HG03066 (cell line): Measurements from ENCODE around the gene RAE1.
"Not testable (repeated sequence)": the region's sequence is repeated elsewhere in the genome, so short reads cannot be mapped to it uniquely, and the experiment has no call there.

Experiments
- ATAC-seq: cut with Tn5 transposase; IDR thresholded peaks from one replicate; pipeline ENCODE4 v1.9.1; 2021; ENCODE audit warnings: low read depth; ENCODE audit not compliant: unreplicated experiment

The RAE1 gene

GRCh38 chr20:57409672-57410397 lies 58.8 kb downstream of the RAE1 start:
- no peak for ATAC-seq

GRCh38 chr20:57410398-57410920 lies 59.4 kb downstream of the RAE1 start:
- no peak for ATAC-seq

GRCh38 chr20:57410924-57411323 lies 59.9 kb downstream of the RAE1 start:
- no peak for ATAC-seq

- ATAC-seq = no peak
Observed at GRCh38 chr20:57411406-57412283, 60.6 kb downstream of the RAE1 start.

- no peak for ATAC-seq
Observed at GRCh38 chr20:57412347-57413029, 61.4 kb downstream of the RAE1 start.

- ATAC-seq = no peak
Observed at GRCh38 chr20:57413986-57414385, 62.9 kb downstream of the RAE1 start.

GRCh38 chr20:57414867-57415592 lies 64.0 kb downstream of the RAE1 start:
- no peak for ATAC-seq

GRCh38 chr20:57415771-57416170 lies 64.7 kb downstream of the RAE1 start:
- ATAC-seq = no peak

GRCh38 chr20:57416296-57417022 lies 65.4 kb downstream of the RAE1 start:
- ATAC-seq = no peak

GRCh38 chr20:57417051-57417689 lies 66.1 kb downstream of the RAE1 start:
- ATAC-seq = no peak

GRCh38 chr20:57417830-57418780 lies 67.0 kb downstream of the RAE1 start:
- no peak for ATAC-seq

- not testable (repeated sequence) for ATAC-seq
Observed at GRCh38 chr20:57419479-57419878, 68.4 kb downstream of the RAE1 start.

- no peak for ATAC-seq
Observed at GRCh38 chr20:57420571-57421252, 69.7 kb downstream of the RAE1 start.

GRCh38 chr20:57421253-57422220 lies 70.5 kb downstream of the RAE1 start:
- no peak for ATAC-seq

GRCh38 chr20:57422254-57422653 lies 71.2 kb downstream of the RAE1 start:
- no peak for ATAC-seq
